Measurements from ENCODE around the gene AMBRA1.
A peak's percentile ranks its signal among the peaks of the same experiment; 100 is the strongest.

AMBRA1 gene

GRCh38 chr11:46450846-46451477 lies 142.9 kb downstream of the AMBRA1 start:
- no peak for TF ChIP-seq CTCF (IDR thresholded peaks at IDR 0.05; ENCODE audit: poor library complexity, severe bottlenecking)
- DNase-seq (ENCODE audit: low spot score), result no peak
- Histone ChIP-seq H3K9me3 (ENCODE audit: severe bottlenecking) (no peaks in the 10 kb centered on the region), H3K4me3 (ENCODE audit: severe bottlenecking) (no peak overlapping the region), H3K27ac (ENCODE audit: poor library complexity, severe bottlenecking) (no peak overlapping the region), H3K27me3 (ENCODE audit: insufficient read depth, poor library complexity, severe bottlenecking) (no peaks in the 10 kb centered on the region), H3K36me3 (ENCODE audit: low read depth) (no peaks in the 10 kb centered on the region), H3K4me1 (ENCODE audit: insufficient read depth, poor library complexity, severe bottlenecking) (no peaks in the 10 kb centered on the region)
- no peak for ATAC-seq (ENCODE audit: low read depth)

DNA sequence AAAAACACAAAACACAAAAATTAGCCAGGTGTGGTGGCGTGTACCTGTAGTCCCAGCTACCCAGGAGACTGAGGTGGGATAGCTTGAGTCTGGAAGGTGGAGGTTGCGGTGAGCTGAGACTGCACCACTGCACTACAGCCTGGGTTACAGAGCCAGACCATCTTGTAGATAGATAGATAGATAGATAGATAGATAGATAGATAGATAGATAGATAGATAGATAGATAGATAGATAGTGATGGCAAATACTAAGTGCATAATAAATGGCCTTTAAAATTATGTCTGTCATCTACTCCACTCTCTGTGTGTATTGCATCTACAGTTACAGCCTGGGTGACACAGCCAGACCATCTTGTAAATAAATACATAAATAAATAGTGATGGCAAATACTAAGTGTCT lies 146.3 kb downstream of the AMBRA1 start:
- no peak for TF ChIP-seq CTCF (IDR thresholded peaks at IDR 0.05; ENCODE audit: poor library complexity, severe bottlenecking)
- Histone ChIP-seq H3K27me3 (ENCODE audit: insufficient read depth, poor library complexity, severe bottlenecking) (no peaks in the 10 kb centered on the region), H3K4me1 (ENCODE audit: insufficient read depth, poor library complexity, severe bottlenecking) (no peaks in the 10 kb centered on the region), H3K27ac (ENCODE audit: poor library complexity, severe bottlenecking) (no peak overlapping the region), H3K4me3 (ENCODE audit: severe bottlenecking) (no peak overlapping the region), H3K36me3 (ENCODE audit: low read depth) (0 out of 2 replicates have a peak, but pooled peaks cover 4% of the 10 kb centered on the region), H3K9me3 (ENCODE audit: severe bottlenecking) (no peaks in the 10 kb centered on the region)
- DNase-seq (ENCODE audit: low spot score), result no peak
- ATAC-seq (ENCODE audit: low read depth), result no peak

DNA sequence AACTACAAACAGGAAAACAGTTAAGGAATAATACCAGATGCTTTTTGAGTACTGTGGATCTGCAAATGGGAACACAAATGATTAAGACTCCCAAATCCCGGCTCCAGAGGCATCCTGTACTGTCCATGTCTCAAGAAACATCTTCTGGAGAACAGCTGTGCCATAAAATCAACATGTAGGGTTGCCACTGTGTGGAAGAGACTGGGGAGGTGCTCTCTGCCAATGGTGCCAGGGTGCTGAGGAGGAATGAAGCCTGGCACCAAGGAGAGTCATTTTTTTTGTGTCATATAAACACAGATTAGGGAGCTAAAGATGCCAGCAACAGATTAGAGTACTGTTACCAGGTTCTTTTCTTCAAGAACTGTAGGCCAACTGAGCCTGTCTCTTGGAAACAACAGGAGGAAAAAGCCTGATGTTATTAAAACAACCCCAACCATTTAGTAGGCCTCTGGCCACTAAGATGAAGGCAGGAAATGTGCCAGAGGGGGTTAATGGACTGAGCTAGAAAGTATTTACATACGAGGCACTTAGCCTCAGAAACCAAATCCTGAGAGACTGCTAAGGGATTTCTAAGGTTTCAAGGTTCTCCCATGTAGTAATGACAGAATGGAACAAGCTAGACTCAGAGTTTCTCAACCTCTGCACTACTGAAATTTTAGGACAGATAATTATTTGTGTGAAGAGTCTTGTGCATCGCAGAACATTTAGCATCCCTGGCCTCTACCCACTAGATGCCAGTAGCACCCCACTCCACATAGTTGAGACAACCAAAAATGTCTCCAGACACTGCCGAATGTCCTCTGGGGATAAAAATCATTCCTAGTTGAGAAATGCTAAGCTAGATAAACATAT lies 147.7 kb downstream of the AMBRA1 start:
- peak; percentile 10 for TF ChIP-seq CTCF (IDR thresholded peaks at IDR 0.05; ENCODE audit: poor library complexity, severe bottlenecking)
- Histone ChIP-seq H3K27me3 (ENCODE audit: insufficient read depth, poor library complexity, severe bottlenecking) (no peaks in the 10 kb centered on the region), H3K27ac (ENCODE audit: poor library complexity, severe bottlenecking) (no peak overlapping the region), H3K4me1 (ENCODE audit: insufficient read depth, poor library complexity, severe bottlenecking) (no peaks in the 10 kb centered on the region), H3K9me3 (ENCODE audit: severe bottlenecking) (no peaks in the 10 kb centered on the region), H3K36me3 (ENCODE audit: low read depth) (0 out of 2 replicates have a peak, but pooled peaks cover 4% of the 10 kb centered on the region), H3K4me3 (ENCODE audit: severe bottlenecking) (no peak overlapping the region)
- DNase-seq (ENCODE audit: low spot score) (no peak), ATAC-seq (ENCODE audit: low read depth) (no peak)

GRCh38 chr11:46445192-46445919 lies 148.5 kb downstream of the AMBRA1 start:
- DNase-seq (ENCODE audit: low spot score) (no peak), ATAC-seq (ENCODE audit: low read depth) (no peak)
- Histone ChIP-seq H3K4me1 (ENCODE audit: insufficient read depth, poor library complexity, severe bottlenecking) (no peaks in the 10 kb centered on the region), H3K27me3 (ENCODE audit: insufficient read depth, poor library complexity, severe bottlenecking) (no peaks in the 10 kb centered on the region), H3K36me3 (ENCODE audit: low read depth) (peaks cover 10% of the 10 kb centered on the region; the same call in 1 of the 2 replicates), H3K9me3 (ENCODE audit: severe bottlenecking) (no peaks in the 10 kb centered on the region), H3K27ac (ENCODE audit: poor library complexity, severe bottlenecking) (no peak overlapping the region), H3K4me3 (ENCODE audit: severe bottlenecking) (no peak overlapping the region)
- no peak for TF ChIP-seq CTCF (IDR thresholded peaks at IDR 0.05; ENCODE audit: poor library complexity, severe bottlenecking)
